ENCODE results near the gene CMKLR1.

- TF ChIP-seq EZH2 (IDR thresholded peaks at IDR 0.05; ENCODE audit: borderline replicate concordance, low read depth, low read length, severe bottlenecking) (no peak), CTCF (IDR thresholded peaks at IDR 0.05; ENCODE audit: borderline replicate concordance, extremely low read depth, low read length, poor library complexity, severe bottlenecking) (no peak)
These were observed 73.6 kb downstream of the CMKLR1 start for GRCh38 chr12:108265505-108265904.

All from DND-41 (cell line).